H1 (cell line): ENCODE results near the gene ACTR8. TPM values are rescaled to one million over a fixed set of nuclear protein-coding genes. Genes with fewer than 3 reads are reported as not detected.

Experiments used
- CTCF ChIA-PET: fragments of 300-600 bp; sonication (Branson Sonifier 250); formaldehyde crosslinking; loops from one replicate; lab custom pipeline; 2021; ENCODE audit not compliant: partially characterized antibody; lab: Charles Lee
- POLR2A ChIA-PET: fragments of 300-600 bp; sonication (Branson Sonifier 250); formaldehyde crosslinking; loops from one replicate; lab custom pipeline; 2021; ENCODE audit warnings: inconsistent platforms; ENCODE audit not compliant: partially characterized antibody; lab: Charles Lee
- DNase-seq, 2 experiments: peaks; one replicate each; pipeline versions ENCODE4 v3.0.0 to v3.0.0-alpha.2; 2010 to 2022; ENCODE audit warnings: low spot score in 2 of 2, low read depth in 1 of 2, mixed read lengths in 1 of 2
- FAIRE-seq: peaks from 2 replicates; lab custom pipeline; 2011; peaks lifted over from hg19 to GRCh38; lab: Jason Lieb, UNC
- H2AFZ ChIP-seq: 2 replicates; pipeline ENCODE4 v1.8.1; 2012; ENCODE audit warnings: low read length, inconsistent platforms
- H2AK5ac ChIP-seq: 2 replicates; pipeline ENCODE4 v1.6.1; 2013; ENCODE audit warnings: low read depth, low read length
- H2BK120ac ChIP-seq: replicated peaks from 2 replicates; pipeline ENCODE3; 2013; ENCODE audit warnings: low read depth, low read length, inconsistent platforms
- H2BK12ac ChIP-seq: 2 replicates; pipeline ENCODE4 v1.6.1; 2013; ENCODE audit warnings: low read depth, low read length
- H2BK15ac ChIP-seq: 2 replicates; pipeline ENCODE4 v1.6.1; 2013; ENCODE audit warnings: low read length
- H2BK20ac ChIP-seq: 2 replicates; pipeline ENCODE4 v1.6.1; 2013; ENCODE audit warnings: low read length
- H2BK5ac ChIP-seq: 2 replicates; pipeline ENCODE4 v1.6.1; 2013; ENCODE audit warnings: low read depth, low read length
- H3K14ac ChIP-seq: 2 replicates; pipeline ENCODE4 v1.6.1; 2013; ENCODE audit warnings: inconsistent platforms; ENCODE audit not compliant: insufficient read length
- H3K18ac ChIP-seq: 2 replicates; pipeline ENCODE4 v1.6.1; 2013; ENCODE audit warnings: low read length; ENCODE audit errors: extremely low read depth
- H3K23ac ChIP-seq: 2 replicates; pipeline ENCODE4 v1.6.1; 2013; ENCODE audit warnings: inconsistent platforms; ENCODE audit not compliant: insufficient read length
- H3K23me2 ChIP-seq: 2 replicates; pipeline ENCODE4 v1.6.1; 2013; ENCODE audit warnings: low read depth, low read length
- H3K27ac ChIP-seq: 2 replicates; pipeline ENCODE4 v1.6.1; 2011; ENCODE audit warnings: low read depth, low read length, inconsistent platforms
- H3K27me3 ChIP-seq, 4 experiments: replicated peaks in 1 of 4; 1 replicate in 1 of 4; 2 replicates in 3 of 4; pipeline versions ENCODE4 v1.6.1 to v1.8.1; 2011 to 2013; ENCODE audit warnings: low read length in 3 of 4, mild to moderate bottlenecking in 3 of 4, inconsistent platforms in 2 of 4, mixed read lengths in 2 of 4, moderate library complexity in 1 of 4; ENCODE audit not compliant: control insufficient read depth in 3 of 4, insufficient read depth in 3 of 4; ENCODE audit errors: extremely low read depth in 1 of 4
- H3K36me3 ChIP-seq, 4 experiments: 2 replicates each; pipeline versions ENCODE4 v1.6.1 to v1.8.1; 2011 to 2013; ENCODE audit warnings: mild to moderate bottlenecking in 4 of 4, low read length in 3 of 4, moderate library complexity in 2 of 4, control low read depth in 1 of 4, inconsistent platforms in 1 of 4; ENCODE audit not compliant: insufficient read depth in 4 of 4, control insufficient read depth in 2 of 4
- H3K4ac ChIP-seq: replicated peaks from 2 replicates; pipeline ENCODE3; 2013; ENCODE audit warnings: low read length, low read depth, mixed read lengths, inconsistent platforms; ENCODE audit not compliant: insufficient read length
- H3K4me1 ChIP-seq, 4 experiments: replicated peaks in 1 of 4; 1 replicate in 1 of 4; 2 replicates in 3 of 4; pipeline versions ENCODE4 v1.6.1 to v1.8.1; 2011 to 2013; ENCODE audit warnings: low read length in 3 of 4, inconsistent platforms in 2 of 4, mixed read lengths in 1 of 4; ENCODE audit not compliant: insufficient read depth in 4 of 4, control insufficient read depth in 3 of 4
- H3K4me2 ChIP-seq, 2 experiments: 2 replicates each; pipeline versions ENCODE4 v1.6.1 to v1.8.1; 2011 to 2013; ENCODE audit warnings: low read depth in 2 of 2, low read length in 2 of 2, control low read depth in 1 of 2, inconsistent platforms in 1 of 2, mild to moderate bottlenecking in 1 of 2; ENCODE audit not compliant: insufficient read depth in 1 of 2
- H3K4me3 ChIP-seq, 4 experiments: fragments of 200-600, 300-600 bp in 1 of 4; sonication (generic), shearing (Covaris generic), sonication (Bioruptor Twin) in 1 of 4; 2 replicates each; pipeline versions ENCODE4 v1.5.1 to v1.8.1; 2011 to 2016; ENCODE audit warnings: low read length in 4 of 4, low read depth in 3 of 4, control low read depth in 2 of 4, inconsistent platforms in 2 of 4, mild to moderate bottlenecking in 2 of 4, mixed read lengths in 1 of 4, moderate library complexity in 1 of 4; ENCODE audit not compliant: insufficient read depth in 2 of 4; ENCODE audit errors: extremely low read depth in 1 of 4
- H3K56ac ChIP-seq: replicated peaks from 2 replicates; pipeline ENCODE3; 2013; ENCODE audit warnings: low read depth, mild to moderate bottlenecking, mixed read lengths, low read length, inconsistent platforms; ENCODE audit not compliant: insufficient read length
- H3K79me1 ChIP-seq: 2 replicates; pipeline ENCODE4 v1.6.1; 2013; ENCODE audit warnings: low read depth, low read length, control low read depth
- H3K79me2 ChIP-seq, 2 experiments: 2 replicates each; pipeline versions ENCODE4 v1.6.1 to v1.8.1; 2012 to 2013; ENCODE audit warnings: low read length in 2 of 2, mild to moderate bottlenecking in 2 of 2, inconsistent platforms in 1 of 2; ENCODE audit not compliant: insufficient read depth in 2 of 2, control insufficient read depth in 1 of 2
- H3K9ac ChIP-seq, 4 experiments: replicated peaks in 1 of 4; 1 replicate in 1 of 4; 2 replicates in 3 of 4; pipeline versions ENCODE4 v1.6.1 to v1.8.1; 2011 to 2013; ENCODE audit warnings: low read depth in 3 of 4, low read length in 3 of 4, control low read depth in 2 of 4, mild to moderate bottlenecking in 2 of 4, moderate library complexity in 2 of 4, inconsistent platforms in 1 of 4; ENCODE audit errors: extremely low read depth in 1 of 4
- H3K9me3 ChIP-seq, 2 experiments: 2 replicates each; pipeline versions ENCODE4 v1.6.1 to v1.8.1; 2012 to 2013; ENCODE audit warnings: mild to moderate bottlenecking in 2 of 2, moderate library complexity in 2 of 2, control low read depth in 1 of 2, inconsistent platforms in 1 of 2, low read depth in 1 of 2, low read length in 1 of 2, mixed read lengths in 1 of 2; ENCODE audit not compliant: insufficient read depth in 2 of 2
- H4K20me1 ChIP-seq, 2 experiments: replicated peaks in 1 of 2; 2 replicates each; pipeline versions ENCODE3 to v1.8.1; 2011 to 2013; ENCODE audit warnings: inconsistent platforms in 2 of 2, low read length in 2 of 2, mild to moderate bottlenecking in 1 of 2; ENCODE audit not compliant: insufficient read depth in 2 of 2, control insufficient read depth in 1 of 2
- H4K5ac ChIP-seq: 2 replicates; pipeline ENCODE4 v1.6.1; 2013; ENCODE audit warnings: low read length, low read depth, mixed read lengths, inconsistent platforms; ENCODE audit not compliant: insufficient read length
- H4K8ac ChIP-seq: 2 replicates; pipeline ENCODE4 v1.8.0; 2013; ENCODE audit warnings: mild to moderate bottlenecking, moderate library complexity, low read length, inconsistent platforms; ENCODE audit not compliant: insufficient read depth; ENCODE audit errors: extremely low read depth
- H4K91ac ChIP-seq: replicated peaks from 2 replicates; pipeline ENCODE3; 2013; ENCODE audit warnings: low read length, mixed read lengths, inconsistent platforms; ENCODE audit not compliant: insufficient read length
- BRCA1 ChIP-seq: IDR thresholded peaks from 2 replicates; pipeline ENCODE4 v1.6.1; 2012; ENCODE audit warnings: low read depth, low read length, improper control_type of control experiment
- CEBPB ChIP-seq: IDR thresholded peaks from 2 replicates; pipeline ENCODE4 v1.6.1; 2012; ENCODE audit warnings: low read depth, low read length
- CREB1 ChIP-seq: IDR thresholded peaks from 2 replicates; pipeline ENCODE4 v1.6.1; 2012; ENCODE audit warnings: inconsistent platforms
- EGR1 ChIP-seq: IDR thresholded peaks from 2 replicates; pipeline ENCODE4 v1.6.1; 2011; ENCODE audit warnings: low read depth, low read length, borderline replicate concordance
- FOSL1 ChIP-seq: IDR thresholded peaks from 2 replicates; pipeline ENCODE4 v1.6.1; 2011; ENCODE audit warnings: mild to moderate bottlenecking, low read depth, low read length, moderate library complexity; ENCODE audit not compliant: insufficient read depth
- GABPA ChIP-seq: IDR thresholded peaks from 2 replicates; pipeline ENCODE4 v1.6.1; 2011; ENCODE audit warnings: mild to moderate bottlenecking, low read length, moderate library complexity, borderline replicate concordance; ENCODE audit not compliant: insufficient read depth
- JUND ChIP-seq: IDR thresholded peaks from 2 replicates; pipeline ENCODE4 v1.6.1; 2011; ENCODE audit warnings: mild to moderate bottlenecking, improper control_type of control experiment, low read length
- KDM1A ChIP-seq: fragments of 200-600, 300-600 bp; sonication (generic); IDR thresholded peaks from 2 replicates; pipeline ENCODE4 v1.7.1; 2016; ENCODE audit warnings: mild to moderate bottlenecking, low read length, borderline replicate concordance
- MAFK ChIP-seq: IDR thresholded peaks from 2 replicates; pipeline ENCODE4 v1.6.1; 2012; ENCODE audit warnings: low read depth, mild to moderate bottlenecking, improper control_type of control experiment, low read length
- SAP30 ChIP-seq: fragments of 300-600 bp; sonication (generic); IDR thresholded peaks from 2 replicates; pipeline ENCODE4 v1.7.1; 2012; ENCODE audit warnings: low read length, moderate library complexity, mild to moderate bottlenecking, inconsistent platforms; ENCODE audit not compliant: insufficient read depth, insufficient replicate concordance
- TCF12 ChIP-seq: IDR thresholded peaks from 2 replicates; pipeline ENCODE4 v1.6.1; 2011; ENCODE audit warnings: low read depth, mild to moderate bottlenecking, low read length
- TEAD4 ChIP-seq: IDR thresholded peaks from 2 replicates; pipeline ENCODE4 v1.6.1; 2012; ENCODE audit warnings: low read depth, low read length, inconsistent platforms, mixed read lengths
- USF2 ChIP-seq: IDR thresholded peaks from 2 replicates; pipeline ENCODE4 v1.6.1; 2011; ENCODE audit warnings: low read length, improper control_type of control experiment
- WGBS, 2 experiments: shearing (Covaris generic) in 1 of 2; methylation state at CpG; one replicate each; pipeline versions ENCODE4 v1.1.6 to v1.1.7; 2013 to 2015; ENCODE audit warnings: low lambda C conversion rate in 2 of 2, mixed read lengths in 2 of 2, inconsistent platforms in 1 of 2, low coverage in 1 of 2, missing lambda C conversion rate in 1 of 2; ENCODE audit not compliant: insufficient replicate concordance in 2 of 2, insufficient coverage in 1 of 2, insufficient read length in 1 of 2; ENCODE audit errors: extremely low coverage in 1 of 2, missing lambda C conversion rate in 1 of 2; 5-methylcytosine and 5-hydroxymethylcytosine counted together
- polyA plus RNA-seq, 7 experiments: library from polyadenylated mRNA; depleted of rRNA in 3 of 7; stranded (reverse) in 5 of 7; unstranded in 2 of 7; fragments of >200 nt in 5 of 7; fragments of 200-250 nt in 2 of 7; gene quantifications; 1 replicate in 5 of 7; 2 replicates in 1 of 7; 4 replicates in 1 of 7; pipeline versions ENCODE4 v1.2.1 to v1.2.3, GENCODE V29; 2011 to 2013; ENCODE audit warnings: missing spikeins in 2 of 7, mixed read lengths in 2 of 7
- total RNA-seq: library from RNA; stranded (reverse); fragmentation: NEBNext Ultra II Directional; extraction: Animal tissue kit (Norgen Biotek cat#: 25700); gene quantifications from 2 replicates; pipeline ENCODE4 v1.2.1, GENCODE V29; 2021

The ACTR8 gene
- total and polyA plus RNA-seq, 2 of the 8 experiments (the other 6 are each of a cell fraction or from before 2014, with no cell fraction given): 8.3 to 26.9 TPM

DNA sequence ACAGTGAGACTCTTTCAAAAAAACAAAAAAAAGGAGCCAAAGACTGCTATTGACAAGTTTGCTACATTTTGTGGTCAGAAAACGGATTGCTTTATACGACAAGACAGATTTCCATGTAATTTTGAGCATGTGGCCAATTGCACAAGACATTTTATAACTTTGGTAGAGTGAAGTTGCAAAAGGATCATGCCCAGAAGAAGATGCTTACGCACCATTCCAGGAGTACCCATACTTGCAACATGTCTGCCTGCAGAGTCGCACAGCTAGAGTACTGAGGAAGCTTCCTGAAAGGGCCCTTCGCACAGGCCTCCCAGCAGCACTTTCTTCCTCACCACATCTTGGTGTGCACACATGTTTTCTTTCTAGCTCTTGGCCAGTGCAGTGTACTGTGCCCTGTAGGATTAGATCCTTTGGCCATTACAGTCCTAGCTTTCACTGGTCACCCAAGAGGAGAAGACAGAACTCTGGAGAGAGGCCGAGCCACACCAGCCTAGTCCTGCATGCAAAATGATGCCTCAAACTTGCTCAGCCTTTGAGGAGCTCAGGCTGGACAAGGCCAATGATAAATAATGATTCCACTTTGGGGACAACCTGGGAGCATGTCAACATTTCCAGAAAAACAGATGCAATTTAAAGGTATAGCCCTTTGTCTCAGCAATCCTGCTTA is 47.4 kb downstream of the ACTR8 start:
- H2AK5ac ChIP-seq: no peak overlapping the region
- no peaks in the 10 kb centered on the region for H3K9me3 ChIP-seq
- no peak overlapping the region for H2BK12ac ChIP-seq
- H3K4me3 ChIP-seq: no peak overlapping the region
- no peak overlapping the region for H3K18ac ChIP-seq
- H3K79me2 ChIP-seq: no peaks in the 10 kb centered on the region
- H2BK20ac ChIP-seq: no peak overlapping the region
- no peak overlapping the region for H3K9ac ChIP-seq
- no peaks in the 10 kb centered on the region for H3K23me2 ChIP-seq
- H2AFZ ChIP-seq: no peak overlapping the region
- no peak overlapping the region for H3K4me2 ChIP-seq
- CTCF ChIA-PET: interaction anchor here (0.6 to 3.7 kb wide), 6 partner anchors 10 to 124 kb away, joined by 3 to 23 read pairs (median 6); no protein-coding TSS in a partner anchor
- no peak overlapping the region for H3K4ac ChIP-seq
- no peak overlapping the region for H3K56ac ChIP-seq
- H4K91ac ChIP-seq: no peak overlapping the region
- H3K27ac ChIP-seq: no peak overlapping the region
- no peak overlapping the region for H3K14ac ChIP-seq
- POLR2A ChIA-PET: no interaction called here
- peaks cover 0 to 4% of the 10 kb centered on the region in 2 experiments for H4K20me1 ChIP-seq
- FAIRE-seq (no peak), DNase-seq (no peak)
- H3K36me3 ChIP-seq: peaks cover 0 to 6% (median 0%) of the 10 kb centered on the region in 4 experiments; a peak in 3 of 8 replicates
- H2BK15ac ChIP-seq: no peak overlapping the region
- no peak overlapping the region for H2BK5ac ChIP-seq
- no peak overlapping the region for H4K8ac ChIP-seq
- no peaks in the 10 kb centered on the region for H3K27me3 ChIP-seq
- WGBS, 2 experiments: 93% methylated on average over 6 of the region's 6 CpGs; no CpG with 5 or more reads in 1 of the 2 experiments
- H3K23ac ChIP-seq: no peak overlapping the region
- no peak overlapping the region for H2BK120ac ChIP-seq
- no peak overlapping the region for H4K5ac ChIP-seq
- H3K4me1 ChIP-seq: no peaks in the 10 kb centered on the region
- no peaks in the 10 kb centered on the region for H3K79me1 ChIP-seq
- TF ChIP-seq BRCA1 (no peak), EGR1 (no peak), MAFK (no peak), USF2 (no peak), CEBPB (no peak), TEAD4 (no peak), KDM1A (no peak), TCF12 (no peak), SAP30 (no peak), JUND (no peak), CREB1 (no peak), GABPA (no peak), FOSL1 (no peak)
